K562 (cell line): ENCODE results near the gene CFL1. TPM values are rescaled to one million over a fixed set of nuclear protein-coding genes. Genes with fewer than 3 reads are reported as not detected.

ENCODE experiments used
- CREB1 ChIP-seq, 2 experiments: sonication (generic) in 1 of 2; formaldehyde crosslinking in 1 of 2; IDR thresholded peaks; 2 replicates each; pipeline versions ENCODE4 v1.6.1 to v1.8.0; 2012 to 2022; ENCODE audit warnings: inconsistent platforms in 1 of 2, mild to moderate bottlenecking in 1 of 2, missing genetic modification reagents in 1 of 2, moderate library complexity in 1 of 2
- E2F6 ChIP-seq, 2 experiments: IDR thresholded peaks; 2 replicates each; pipeline ENCODE4 v1.6.1; 2011; ENCODE audit warnings: borderline replicate concordance in 1 of 2, control low read depth in 1 of 2, low read depth in 1 of 2, low read length in 1 of 2, mild to moderate bottlenecking in 1 of 2, mixed read lengths in 1 of 2, moderate library complexity in 1 of 2; ENCODE audit not compliant: insufficient read depth in 1 of 2, insufficient read length in 1 of 2, poor library complexity in 1 of 2, severe bottlenecking in 1 of 2; ENCODE audit errors: extremely low read depth in 1 of 2
- FOXJ3 ChIP-seq: sonication (generic); formaldehyde crosslinking; IDR thresholded peaks from 2 replicates; pipeline ENCODE4 v1.4.0; 2020; ENCODE audit warnings: mild to moderate bottlenecking, missing genetic modification reagents
- GATAD2B ChIP-seq: fragments of 450-650 bp; IDR thresholded peaks from 2 replicates; pipeline ENCODE4 v1.6.1; 2017; ENCODE audit warnings: mild to moderate bottlenecking, borderline replicate concordance
- HDAC2 ChIP-seq: fragments of 450-650 bp; IDR thresholded peaks from 2 replicates; pipeline ENCODE4 v1.6.1; 2016; ENCODE audit warnings: mild to moderate bottlenecking
- HMBOX1 ChIP-seq: sonication (generic); IDR thresholded peaks from 2 replicates; pipeline ENCODE4 v1.6.1; 2016
- LCOR ChIP-seq: sonication (generic); formaldehyde crosslinking; IDR thresholded peaks from 2 replicates; pipeline ENCODE4 v1.8.0; 2022; ENCODE audit warnings: mild to moderate bottlenecking, missing genetic modification reagents
- MXD1 ChIP-seq: fragments of 250-450 bp; sonication (Bioruptor Pico); IDR thresholded peaks from 2 replicates; pipeline ENCODE4 v1.8.0; 2021; ENCODE audit warnings: borderline replicate concordance, mild to moderate bottlenecking, moderate library complexity; ENCODE audit not compliant: poor library complexity, severe bottlenecking
- RB1 ChIP-seq: fragments of 450-650 bp; IDR thresholded peaks from 2 replicates; pipeline ENCODE4 v1.6.1; 2017; ENCODE audit warnings: low read depth, mild to moderate bottlenecking
- STAG1 ChIP-seq: sonication (generic); formaldehyde crosslinking; IDR thresholded peaks from 2 replicates; pipeline ENCODE4 v1.5.0; 2020; ENCODE audit warnings: missing genetic modification reagents, borderline replicate concordance
- SUPT5H ChIP-seq: fragments of 450-650 bp; IDR thresholded peaks from 2 replicates; pipeline ENCODE4 v1.6.1; 2016
- ZBTB8A ChIP-seq: fragments of 450-650 bp; IDR thresholded peaks from 2 replicates; pipeline ENCODE4 v1.6.1; 2018; ENCODE audit warnings: mild to moderate bottlenecking, moderate library complexity; ENCODE audit not compliant: partially characterized antibody
- ZFX ChIP-seq: sonication (generic); formaldehyde crosslinking; IDR thresholded peaks from 2 replicates; pipeline ENCODE4 v1.8.0; 2022; ENCODE audit warnings: mild to moderate bottlenecking, missing genetic modification reagents, moderate library complexity
- ZNF121 ChIP-seq: sonication (generic); formaldehyde crosslinking; conservative IDR thresholded peaks from 2 replicates; pipeline ENCODE4 v1.8.0; 2022; ENCODE audit warnings: missing genetic modification reagents
- ZNF253 ChIP-seq: fragments of 250-450 bp; sonication (Bioruptor Pico); conservative IDR thresholded peaks from 2 replicates; pipeline ENCODE4 v1.6.1; 2021; ENCODE audit warnings: mild to moderate bottlenecking
- ZNF512 ChIP-seq: IDR thresholded peaks from 2 replicates; pipeline ENCODE4 v1.6.1; 2016; ENCODE audit warnings: missing genetic modification characterization, missing compliant biosample characterization
- ZNF561 ChIP-seq: fragments of 450-650 bp; formaldehyde crosslinking; conservative IDR thresholded peaks from 2 replicates; pipeline ENCODE4 v1.4.0; 2020; ENCODE audit warnings: mild to moderate bottlenecking, moderate library complexity
- ZNF644 ChIP-seq: fragments of 200-800 bp; sonication (Bioruptor generic); IDR thresholded peaks from 2 replicates; pipeline ENCODE4 v1.6.1; 2016; ENCODE audit warnings: low read depth, missing genetic modification characterization, missing compliant biosample characterization
- ZNF778 ChIP-seq: fragments of 450-650 bp; formaldehyde crosslinking; IDR thresholded peaks from 2 replicates; pipeline ENCODE4 v1.4.0; 2020; ENCODE audit warnings: mild to moderate bottlenecking, moderate library complexity
- polyA plus RNA-seq, 8 experiments: library from polyadenylated mRNA; depleted of rRNA in 4 of 8; stranded (reverse) in 5 of 8; unstranded in 3 of 8; fragments of >200 nt; fragmentation: Nextera tagmentation in 2 of 8; fragmentation: Illumina TruSeq in 1 of 8; extraction: Ambion mirVana in 2 of 8; extraction: Trizol in 1 of 8; gene quantifications; 2 replicates each; pipeline versions ENCODE4 v1.2.1 to v1.2.3, GENCODE V29; 2011 to 2014; ENCODE audit warnings: inconsistent platforms in 1 of 8, missing spikeins in 1 of 8
- total RNA-seq, 7 experiments: library from RNA; depleted of rRNA in 6 of 7; stranded (reverse); fragments of >200 nt in 6 of 7; fragmentation: Illumina TruSeq in 2 of 7; extraction: Trizol in 2 of 7; gene quantifications; 2 replicates each; pipeline versions ENCODE4 v1.2.1 to v1.2.3, GENCODE V29; 2011 to 2021; ENCODE audit warnings: low replicate concordance in 1 of 7
- TF ChIP-seq, protein P1 (sequence below): fragments of 150-350 bp; conservative IDR thresholded peaks from 2 replicates; pipeline ENCODE4 v1.6.1; 2014; ENCODE audit warnings: low read length

Gene CFL1
- total and polyA plus RNA-seq, 9 of the 15 experiments (the other 6 are each of a cell fraction or from before 2014, with no cell fraction given), result 105 to 1,101 (median 859) TPM

- TF ChIP-seq GATAD2B (peak; percentile 95; the same call in 1 of the 2 replicates), MXD1 (no peak), ZNF512 (no peak), FOXJ3 (no peak), SUPT5H (no peak), ZNF644 (tag) (peak; percentile 57; the same call in 1 of the 2 replicates), E2F6 (IDR thresholded peaks at IDR 0.05; ENCODE audit: borderline replicate concordance in 1 of 2, extremely low read depth in 1 of 2, insufficient read depth in 1 of 2, insufficient read length in 1 of 2, low read depth in 1 of 2, low read length in 1 of 2, poor library complexity in 1 of 2, severe bottlenecking in 1 of 2) (peak; percentile 43 to 47), ZNF121 (CRISPR knock-in tag) (peak; percentile 38; the same call in 1 of the 2 replicates), ZNF561 (CRISPR knock-in tag) (no peak), CREB1 (IDR thresholded peaks at IDR 0.05) (no peak), CREB1 (CRISPR knock-in tag; IDR thresholded peaks at IDR 0.05) (peak; percentile 81), ZFX (CRISPR knock-in tag) (peak; percentile 36), HMBOX1 (no peak), LCOR (peak; percentile 79; the same call in 1 of the 2 replicates), RB1 (peak; percentile 92), ZBTB8A (no peak), ZNF778 (CRISPR knock-in tag) (no peak), HDAC2 (peak; percentile 88), STAG1 (peak; percentile 81; the same call in 1 of the 2 replicates), ZNF253 (no peak)
- TF ChIP-seq, protein P1, sequence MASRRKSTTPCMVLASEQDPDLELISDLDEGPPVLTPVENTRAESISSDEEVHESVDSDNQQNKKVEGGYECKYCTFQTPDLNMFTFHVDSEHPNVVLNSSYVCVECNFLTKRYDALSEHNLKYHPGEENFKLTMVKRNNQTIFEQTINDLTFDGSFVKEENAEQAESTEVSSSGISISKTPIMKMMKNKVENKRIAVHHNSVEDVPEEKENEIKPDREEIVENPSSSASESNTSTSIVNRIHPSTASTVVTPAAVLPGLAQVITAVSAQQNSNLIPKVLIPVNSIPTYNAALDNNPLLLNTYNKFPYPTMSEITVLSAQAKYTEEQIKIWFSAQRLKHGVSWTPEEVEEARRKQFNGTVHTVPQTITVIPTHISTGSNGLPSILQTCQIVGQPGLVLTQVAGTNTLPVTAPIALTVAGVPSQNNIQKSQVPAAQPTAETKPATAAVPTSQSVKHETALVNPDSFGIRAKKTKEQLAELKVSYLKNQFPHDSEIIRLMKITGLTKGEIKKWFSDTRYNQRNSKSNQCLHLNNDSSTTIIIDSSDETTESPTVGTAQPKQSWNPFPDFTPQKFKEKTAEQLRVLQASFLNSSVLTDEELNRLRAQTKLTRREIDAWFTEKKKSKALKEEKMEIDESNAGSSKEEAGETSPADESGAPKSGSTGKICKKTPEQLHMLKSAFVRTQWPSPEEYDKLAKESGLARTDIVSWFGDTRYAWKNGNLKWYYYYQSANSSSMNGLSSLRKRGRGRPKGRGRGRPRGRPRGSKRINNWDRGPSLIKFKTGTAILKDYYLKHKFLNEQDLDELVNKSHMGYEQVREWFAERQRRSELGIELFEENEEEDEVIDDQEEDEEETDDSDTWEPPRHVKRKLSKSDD, result 0 out of 2 replicates have a peak, but pooled peaks have one; percentile 72
Measured at GRCh38 chr11:65817835-65818680, 39.9 kb downstream of the CFL1 start (continued).
